Colon (tissue), 2 donors: ENCODE data around the gene WWTR1.

Source experiments
- FAIRE-seq: peaks from 2 replicates; lab custom pipeline; 2012; peaks lifted over from hg19 to GRCh38; lab: Jason Lieb, UNC
- donor health status: control.
- donor health status: control.

Gene WWTR1

GRCh38 chr3:149657926-149658743 lies at the start of gene WWTR1:
WWTR1 (minus strand) TSS chr3:149658025; CDS start chr3:149657306, 719 bp downstream.
- no peak for FAIRE-seq

DNA sequence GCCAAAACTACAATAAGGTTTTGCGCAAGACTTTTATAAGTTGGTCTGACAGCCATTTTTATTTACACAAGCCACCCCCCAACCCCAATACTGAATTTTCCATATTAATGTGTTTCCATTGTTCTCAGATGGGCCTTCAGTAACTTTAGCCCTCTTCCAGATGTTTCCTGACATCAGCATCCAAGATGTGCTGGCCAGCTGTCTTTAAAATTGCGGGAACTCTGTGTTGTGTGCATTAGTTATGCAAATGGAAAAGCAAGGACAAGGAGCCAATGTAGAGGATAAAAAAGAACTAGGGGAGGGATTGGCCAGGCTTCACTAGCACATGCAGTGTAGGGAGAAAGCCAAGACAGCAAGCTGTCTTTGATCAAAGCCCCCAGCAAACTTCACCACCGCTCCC lies 49.1 kb upstream of the WWTR1 start:
- no peak for FAIRE-seq

GRCh38 chr3:149705416-149705815 lies 47.6 kb upstream of the WWTR1 start:
- no peak for FAIRE-seq

DNA sequence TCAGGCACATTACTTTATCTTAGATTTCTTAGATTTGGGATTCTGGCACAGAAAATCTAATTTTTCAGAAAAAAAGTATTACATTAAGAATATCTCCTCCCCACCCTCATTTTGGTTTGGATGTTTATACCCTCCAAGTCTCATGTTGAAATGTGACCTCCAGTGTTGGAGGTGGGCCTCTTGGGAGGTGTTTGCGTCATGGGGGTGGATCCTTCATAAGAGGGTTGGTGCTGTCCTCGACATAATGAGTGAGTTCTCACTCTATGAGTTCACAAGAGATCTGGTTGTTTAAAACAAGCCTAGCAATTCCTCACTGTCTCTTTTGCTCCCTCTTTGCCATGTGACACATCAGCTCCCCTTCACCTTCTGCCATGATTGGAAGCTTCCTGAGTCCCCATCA lies 45.6 kb upstream of the WWTR1 start:
- no peak for FAIRE-seq

GRCh38 chr3:149702691-149703441 lies 45.0 kb upstream of the WWTR1 start:
- no peak for FAIRE-seq

DNA sequence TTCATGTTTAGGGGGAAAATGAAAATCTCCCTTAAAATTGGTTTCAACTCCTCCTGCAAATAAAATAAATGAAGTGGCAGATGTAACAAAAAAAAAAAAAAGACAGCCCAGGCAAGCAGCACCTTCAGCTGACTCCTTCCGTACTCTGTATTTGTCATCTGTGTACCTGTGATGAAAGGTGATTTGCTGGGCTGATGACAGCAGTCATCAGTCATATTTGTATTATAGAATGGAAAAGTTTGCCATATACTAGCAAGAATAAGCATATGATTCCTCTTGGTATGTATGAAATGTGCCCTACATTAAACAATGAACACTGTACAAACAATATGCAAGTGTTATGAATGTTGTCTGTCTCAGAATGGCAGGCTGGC lies 44.1 kb upstream of the WWTR1 start:
- FAIRE-seq = no peak

DNA sequence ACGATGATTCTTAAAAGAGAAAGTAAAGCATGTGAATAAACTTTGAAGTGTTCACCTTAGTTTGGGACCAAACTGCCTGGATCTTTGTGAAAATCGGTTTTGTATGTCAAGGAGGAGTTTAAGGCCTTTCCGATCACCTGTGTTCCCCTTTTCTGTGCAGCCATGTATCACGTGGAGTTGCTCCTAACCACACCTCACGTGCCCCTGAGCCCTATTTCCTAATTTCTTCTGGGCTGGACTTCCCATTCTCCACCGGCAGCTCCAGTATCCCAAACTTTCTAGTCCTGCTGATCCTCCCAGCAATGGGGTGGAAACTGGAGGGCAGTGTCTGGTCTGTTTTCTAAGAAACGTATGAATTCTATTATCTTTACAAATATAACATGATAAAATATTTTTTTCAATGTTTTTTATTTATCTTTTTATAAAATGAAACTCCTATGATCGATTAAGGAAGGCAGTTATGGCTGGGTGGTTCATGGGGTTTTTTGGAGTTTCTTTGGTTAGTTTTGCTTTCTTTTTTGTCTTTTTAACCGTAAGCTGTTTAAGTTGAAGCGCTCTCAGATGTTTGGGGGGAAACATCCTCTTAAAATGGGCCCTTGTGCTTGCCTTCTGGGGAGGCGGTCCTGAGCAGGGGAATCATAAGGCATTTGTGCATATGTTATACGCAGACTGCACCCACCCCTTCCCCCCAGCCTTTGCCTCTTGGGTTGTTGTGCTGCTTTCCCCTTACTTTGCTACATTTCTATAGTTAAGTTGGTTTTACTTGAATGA lies 43.6 kb upstream of the WWTR1 start:
- FAIRE-seq = no peak

GRCh38 chr3:149688122-149688757 lies 30.4 kb upstream of the WWTR1 start:
- FAIRE-seq = no peak

- no peak for FAIRE-seq
These were observed 29.2 kb upstream of the WWTR1 start for GRCh38 chr3:149686996-149687395.

DNA sequence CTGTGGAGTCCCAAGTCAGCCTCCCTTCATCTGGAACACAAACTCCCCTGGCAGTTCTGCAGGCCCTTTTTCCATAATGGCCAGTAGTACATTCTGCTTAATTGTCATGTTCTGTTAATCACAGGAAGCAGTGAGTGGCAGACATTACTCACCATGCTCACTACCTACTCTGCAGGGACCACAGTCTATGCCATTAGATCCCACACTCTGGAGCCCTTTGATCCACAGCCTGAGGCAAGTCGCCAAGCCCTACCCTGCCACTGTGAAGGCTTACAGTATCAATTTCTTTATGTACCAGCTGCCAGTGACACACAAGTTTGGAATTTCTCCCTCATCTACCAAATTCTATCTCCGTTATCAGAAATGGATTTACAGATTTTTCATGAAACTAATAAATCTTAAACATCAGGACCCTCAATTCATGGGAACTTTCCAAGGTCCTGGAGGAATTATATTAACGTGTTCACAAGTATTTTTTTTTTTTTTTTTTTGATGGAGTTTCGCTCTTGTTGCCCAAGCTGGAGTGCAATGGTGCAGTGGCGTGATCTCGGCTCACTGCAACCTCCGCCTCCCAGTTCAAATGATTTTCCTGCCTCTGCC lies 20.6 kb upstream of the WWTR1 start:
- no peak for FAIRE-seq

DNA sequence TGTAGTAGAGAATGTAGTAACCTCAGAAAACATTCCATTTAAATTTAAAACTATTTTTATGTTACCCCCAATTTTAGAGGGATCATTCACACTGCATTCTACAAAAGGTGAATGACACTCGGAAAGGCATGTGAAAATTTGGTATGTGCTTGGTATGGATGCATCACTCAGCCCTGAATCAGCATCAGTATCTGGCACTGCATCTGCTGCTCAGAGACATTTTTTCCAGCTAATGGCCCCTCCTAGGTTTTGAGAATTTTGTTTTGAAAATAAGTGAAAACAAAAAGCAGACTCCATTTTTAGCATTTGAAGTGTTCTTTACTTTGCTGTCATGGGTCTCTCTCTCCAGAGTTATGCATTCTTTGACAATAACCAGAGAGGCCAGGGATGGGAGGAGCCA lies 15.6 kb upstream of the WWTR1 start:
- FAIRE-seq = no peak

DNA sequence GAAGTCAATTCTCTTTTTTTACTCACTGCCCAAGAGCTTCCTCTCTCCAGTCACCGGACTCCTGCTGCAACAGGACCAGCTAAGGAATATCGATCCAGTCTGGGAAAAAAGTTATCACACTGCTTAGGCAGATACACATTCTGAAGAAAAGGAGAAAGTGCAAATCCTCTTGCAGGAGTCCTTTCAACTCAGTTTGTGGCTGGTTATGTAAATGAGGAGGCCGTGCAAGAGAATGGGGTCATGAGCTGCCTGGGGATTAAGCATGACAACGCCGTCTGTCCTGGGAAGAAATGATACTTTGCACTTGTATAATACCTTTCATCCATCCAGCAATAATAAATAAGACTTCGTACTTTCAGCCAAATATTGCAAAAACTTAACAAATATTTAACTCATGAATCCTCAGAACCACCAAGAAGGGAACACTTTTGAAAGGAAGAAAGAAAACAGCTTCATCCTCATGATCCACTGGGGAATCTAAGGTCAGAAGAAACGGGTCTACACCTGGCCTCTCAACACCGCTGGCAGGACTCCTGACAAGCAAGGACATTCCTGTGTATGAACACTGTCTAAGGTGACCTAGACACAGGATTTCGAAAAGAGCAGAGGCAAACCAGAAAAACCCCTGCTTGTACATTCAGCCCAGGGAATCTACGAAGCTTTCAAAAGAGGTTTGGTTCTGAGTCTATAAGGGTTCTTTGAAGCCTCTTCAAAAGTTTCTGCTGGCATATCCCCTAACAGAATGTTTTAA lies 13.1 kb upstream of the WWTR1 start:
- no peak for FAIRE-seq

DNA sequence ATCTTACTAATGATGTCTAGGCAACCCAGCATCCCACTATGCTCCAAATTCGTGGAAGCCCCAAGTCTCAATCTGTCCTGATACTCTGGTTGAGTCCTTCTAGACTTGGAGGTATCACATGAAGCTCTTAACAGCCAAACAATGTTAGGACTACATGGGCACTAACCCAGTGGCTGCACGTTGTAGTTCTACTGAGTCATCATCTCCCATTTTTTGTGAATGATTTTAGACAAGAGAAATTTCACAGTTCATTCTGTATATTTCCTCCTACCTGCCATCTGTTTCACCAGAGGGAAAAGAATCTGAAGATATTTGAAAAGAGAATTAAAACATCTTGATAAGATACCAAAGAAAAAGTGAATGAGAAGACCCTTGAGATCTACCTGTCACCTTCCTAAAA lies 9.8 kb upstream of the WWTR1 start:
- no peak for FAIRE-seq

DNA sequence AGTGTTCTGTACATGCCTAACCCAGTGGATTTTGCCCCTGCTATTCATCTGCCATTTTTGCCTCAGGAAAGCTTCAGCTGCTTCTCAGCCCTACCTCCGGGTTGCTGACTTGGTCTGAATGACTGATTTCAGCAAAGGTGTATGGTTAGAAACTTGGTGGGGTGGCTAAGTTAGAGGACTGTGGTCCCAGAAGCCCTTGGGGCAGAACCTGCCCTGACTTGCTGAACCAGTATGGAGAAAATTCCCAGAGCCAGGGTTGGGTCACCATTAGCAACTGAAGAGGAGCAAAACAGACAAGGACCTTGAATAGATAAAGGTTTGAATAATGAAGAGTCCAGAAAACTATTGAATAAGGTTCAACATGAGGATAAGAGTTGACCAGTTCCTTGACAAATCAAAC lies 6.1 kb upstream of the WWTR1 start:
- no peak for FAIRE-seq

- no peak for FAIRE-seq
These were observed 4.5 kb upstream of the WWTR1 start for GRCh38 chr3:149662240-149662887.

GRCh38 chr3:149660462-149660861 lies 2.6 kb upstream of the WWTR1 start:
- no peak for FAIRE-seq

- FAIRE-seq = no peak
These were observed 1.1 kb upstream of the WWTR1 start for GRCh38 chr3:149658744-149659497.

DNA sequence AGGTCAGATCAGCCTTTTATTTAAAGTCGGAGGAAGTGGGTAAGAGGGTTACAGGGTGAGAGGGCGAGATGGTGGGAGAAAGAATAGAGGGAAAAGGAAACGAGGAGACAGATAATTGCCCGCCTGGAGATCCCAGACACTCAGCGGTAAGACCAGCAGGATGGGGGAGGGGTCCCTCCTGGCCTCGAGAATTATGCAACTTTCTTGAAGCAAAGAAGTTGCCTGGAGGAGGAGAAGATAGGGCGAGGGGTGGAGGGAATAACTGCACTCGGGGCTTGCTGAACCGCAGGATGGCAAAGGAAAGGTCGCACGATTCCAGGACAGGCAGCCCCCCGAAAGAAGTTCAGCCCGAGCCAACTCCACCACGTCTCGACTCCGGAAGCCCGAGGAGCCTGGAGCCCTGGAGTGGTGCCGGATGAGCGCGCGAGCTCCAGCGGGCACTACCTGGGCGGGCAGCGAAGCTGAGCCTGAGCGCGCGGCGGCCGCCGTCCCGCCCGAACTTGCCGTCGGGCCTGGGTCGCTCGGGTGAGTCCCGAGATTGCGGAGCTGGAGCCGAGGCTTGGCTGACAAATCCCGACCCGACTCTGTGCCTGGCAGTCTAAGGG lies 402 bp downstream of the WWTR1 start:
- FAIRE-seq = no peak

DNA sequence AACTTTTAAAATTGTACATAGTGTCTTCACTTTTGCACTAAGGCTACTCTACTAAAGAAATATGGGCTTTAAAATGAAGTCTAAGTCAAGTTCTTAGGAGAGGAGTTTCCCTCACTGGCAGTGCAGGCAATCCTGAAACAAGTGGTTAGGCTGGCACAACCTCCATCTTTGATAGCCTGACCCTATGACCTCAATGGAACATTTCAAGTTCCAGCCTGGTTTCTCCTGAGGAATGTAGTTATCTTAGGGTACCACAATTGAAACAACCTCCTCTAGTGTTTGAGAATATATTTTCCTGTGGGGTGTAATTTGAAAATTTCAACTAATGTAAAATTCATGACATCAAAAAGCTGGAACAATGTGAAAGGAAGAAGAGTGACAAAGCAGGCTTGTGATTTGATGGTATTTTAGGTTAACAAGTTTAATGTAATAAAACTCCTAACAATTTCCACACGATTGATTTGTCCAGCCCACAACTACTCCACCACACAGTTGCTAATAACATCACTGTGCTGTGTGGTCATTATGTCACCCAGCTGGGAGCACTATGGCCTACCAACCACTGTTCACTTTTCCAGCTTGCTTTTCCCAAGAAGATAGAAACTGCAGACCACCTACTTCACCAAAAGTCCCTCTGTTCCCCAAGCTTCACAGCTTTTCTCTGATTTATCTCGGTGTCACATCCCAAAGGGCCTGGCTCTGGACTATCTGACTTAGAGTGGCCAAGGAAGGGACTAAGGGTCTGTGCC lies 1.8 kb downstream of the WWTR1 start:
- no peak for FAIRE-seq
